B cell (primary cell): ENCODE data around the gene ITGA7. TPM values are rescaled to one million over a fixed set of nuclear protein-coding genes. Genes with fewer than 3 reads are reported as not detected.

Experiments used
- ATAC-seq: fragments of 200-7000 bp; cut with Tn5 transposase; one replicate; pipeline ENCODE4 v1.10.0; 2021; ENCODE audit warnings: low read depth, mild to moderate bottlenecking, moderate number of reproducible peaks, moderate library complexity
- CTCF ChIA-PET: fragments of 350-600 bp; sonication (Branson Sonifier 250); formaldehyde crosslinking; loops from one replicate; lab custom pipeline; 2021; ENCODE audit warnings: antibody characterized with exemption, inconsistent platforms; lab: Charles Lee
- POLR2A ChIA-PET: fragments of 350-600 bp; sonication (Branson Sonifier 250); formaldehyde crosslinking; loops from one replicate; lab custom pipeline; 2021; ENCODE audit warnings: antibody characterized with exemption; lab: Charles Lee
- DNase-seq: peaks from one replicate; pipeline ENCODE4 v3.0.0; 2013
- H2AFZ ChIP-seq: 2 replicates; pipeline ENCODE4 v1.6.1; 2012; ENCODE audit warnings: mild to moderate bottlenecking, low read depth, low read length; ENCODE audit not compliant: insufficient read depth, poor library complexity, severe bottlenecking
- H3K27ac ChIP-seq, 2 donors: 1 replicate in 1 of 2; 2 replicates in 1 of 2; pipeline ENCODE4 v1.5.1; 2012 to 2013; ENCODE audit warnings: low read length in 2 of 2, mild to moderate bottlenecking in 2 of 2, moderate library complexity in 1 of 2
- H3K27me3 ChIP-seq, 4 experiments: fragments of 200-600 bp in 1 of 4; sonication (generic) in 1 of 4; replicated peaks in 1 of 4; 1 replicate in 2 of 4; 2 replicates in 2 of 4; pipeline versions ENCODE4 v1.6.1 to v1.7.0; 2013 to 2016; ENCODE audit warnings: low read length in 3 of 4, mild to moderate bottlenecking in 2 of 4, mixed read lengths in 1 of 4, moderate library complexity in 1 of 4; ENCODE audit not compliant: insufficient read depth in 4 of 4, control insufficient read depth in 3 of 4; ENCODE audit errors: control extremely low read depth in 1 of 4
- H3K36me3 ChIP-seq, 2 experiments: replicated peaks in 1 of 2; 1 replicate in 1 of 2; 2 replicates in 1 of 2; pipeline versions ENCODE4 v1.6.1 to v1.7.1; 2013; ENCODE audit warnings: low read length in 1 of 2; ENCODE audit not compliant: insufficient read depth in 2 of 2, control insufficient read depth in 1 of 2; ENCODE audit errors: control extremely low read depth in 1 of 2, extremely low read depth in 1 of 2
- H3K4me1 ChIP-seq, 2 donors: fragments of 200-600 bp in 1 of 2; sonication (generic) in 1 of 2; 1 replicate in 1 of 2; 2 replicates in 1 of 2; pipeline versions ENCODE4 v1.5.1 to v1.6.1; 2013 to 2017; ENCODE audit warnings: low read length in 2 of 2; ENCODE audit not compliant: control insufficient read depth in 2 of 2, insufficient read depth in 2 of 2
- H3K4me2 ChIP-seq: replicated peaks from 2 replicates; pipeline ENCODE3; 2012; ENCODE audit warnings: mild to moderate bottlenecking, low read depth, low read length; ENCODE audit not compliant: poor library complexity, severe bottlenecking
- H3K4me3 ChIP-seq, 5 experiments: fragments of 200-600 bp in 1 of 5; sonication (generic) in 1 of 5; 1 replicate in 3 of 5; 2 replicates in 2 of 5; pipeline versions ENCODE4 v1.5.1 to v1.7.0; 2011 to 2016; ENCODE audit warnings: low read length in 4 of 5, mild to moderate bottlenecking in 4 of 5, low read depth in 2 of 5, control low read depth in 1 of 5, moderate library complexity in 1 of 5; ENCODE audit not compliant: insufficient read depth in 1 of 5; ENCODE audit errors: control extremely low read depth in 1 of 5, extremely low read depth in 1 of 5
- H3K79me2 ChIP-seq: fragments of 200-600 bp; sonication (generic); one replicate; pipeline ENCODE4 v1.6.0; 2016; ENCODE audit warnings: low read length; ENCODE audit not compliant: control insufficient read depth, insufficient read depth
- H3K9ac ChIP-seq: fragments of 200-600 bp; sonication (generic); 2 replicates; pipeline ENCODE4 v1.6.1; 2017; ENCODE audit warnings: mild to moderate bottlenecking, low read length, moderate library complexity
- H3K9me3 ChIP-seq, 3 donors: one replicate each; pipeline versions ENCODE4 v1.6.1 to v1.7.1; 2013; ENCODE audit warnings: low read length in 2 of 3; ENCODE audit not compliant: control insufficient read depth in 2 of 3, insufficient read depth in 1 of 3; ENCODE audit errors: control extremely low read depth in 1 of 3
- H4K20me1 ChIP-seq: 2 replicates; pipeline ENCODE4 v1.6.0; 2012; ENCODE audit warnings: mild to moderate bottlenecking, low read length; ENCODE audit not compliant: insufficient read depth, control insufficient read depth, poor library complexity, severe bottlenecking
- H3K27ac Mint-ChIP-seq: one replicate; pipeline ENCODE4 v1.8.0; 2021; ENCODE audit warnings: mixed read lengths
- H3K27me3 Mint-ChIP-seq: one replicate; pipeline ENCODE4 v1.8.0; 2021; ENCODE audit warnings: mixed read lengths
- H3K4me1 Mint-ChIP-seq: one replicate; pipeline ENCODE4 v1.8.0; 2021; ENCODE audit warnings: mixed read lengths
- H3K4me3 Mint-ChIP-seq: one replicate; pipeline ENCODE4 v1.8.0; 2021; ENCODE audit warnings: mixed read lengths
- H3K9me3 Mint-ChIP-seq: one replicate; pipeline ENCODE4 v1.8.0; 2022; ENCODE audit warnings: mixed read lengths; ENCODE audit not compliant: insufficient read depth
- EZH2 ChIP-seq: IDR thresholded peaks from 2 replicates; pipeline ENCODE4 v1.6.1; 2012; ENCODE audit warnings: borderline replicate concordance, low read depth, mild to moderate bottlenecking, moderate library complexity, low read length; ENCODE audit not compliant: insufficient read depth, poor library complexity, severe bottlenecking
- WGBS: methylation state at CpG from one replicate; pipeline ENCODE4 v1.1.5; 2013; ENCODE audit warnings: missing lambda C conversion rate; ENCODE audit not compliant: insufficient coverage; 5-methylcytosine and 5-hydroxymethylcytosine counted together
- intact Hi-C: fragments of 100-400 bp; cut with micrococcal nuclease; formaldehyde crosslinking; loops from one replicate; pipeline ENCODE4 v1.10.0; 2022
- polyA plus RNA-seq: library from polyadenylated mRNA; depleted of rRNA; stranded (reverse); fragments of >200 nt; gene quantifications from 2 replicates; pipeline ENCODE4 v1.2.3, GENCODE V29; 2012
- total RNA-seq, 2 donors: library from RNA; stranded (reverse); fragments of 120-200 nt in 1 of 2; gene quantifications; 1 replicate in 1 of 2; 2 replicates in 1 of 2; pipeline versions ENCODE4 v1.2.3 to v1.2.4, GENCODE V29; 2013 to 2022
- TF ChIP-seq, protein P1 (sequence below): fragments of 200-600 bp; IDR thresholded peaks from one replicate; pipeline ENCODE4 v1.8.0; 2022; ENCODE audit warnings: antibody characterized with exemption, mild to moderate bottlenecking

ITGA7 gene
- total and polyA plus RNA-seq, 2 donors (not counting 1 experiment from before 2014, with no cell fraction given), result 2.4 to 3.3 TPM

GRCh38 chr12:55698241-55698955 is 9.3 kb downstream of the ITGA7 start:
- Histone ChIP-seq H3K27me3 (peaks cover 0 to 3% (median 0%) of the 10 kb centered on the region in 4 experiments), H3K9ac (no peak overlapping the region), H3K9me3 (no peaks in the 10 kb centered on the region), H3K4me1 (no peaks in the 10 kb centered on the region), H3K4me2 (no peak overlapping the region), H2AFZ (no peak overlapping the region), H4K20me1 (no peaks in the 10 kb centered on the region), H3K36me3 (no peaks in the 10 kb centered on the region), H3K4me3 (no peak overlapping the region), H3K79me2 (no peaks in the 10 kb centered on the region), H3K27ac (no peak overlapping the region)
- H3K27ac Mint-ChIP-seq, result no peak overlapping the region
- ATAC-seq, result no peak
- no peak for TF ChIP-seq EZH2
- TF ChIP-seq, protein P1, sequence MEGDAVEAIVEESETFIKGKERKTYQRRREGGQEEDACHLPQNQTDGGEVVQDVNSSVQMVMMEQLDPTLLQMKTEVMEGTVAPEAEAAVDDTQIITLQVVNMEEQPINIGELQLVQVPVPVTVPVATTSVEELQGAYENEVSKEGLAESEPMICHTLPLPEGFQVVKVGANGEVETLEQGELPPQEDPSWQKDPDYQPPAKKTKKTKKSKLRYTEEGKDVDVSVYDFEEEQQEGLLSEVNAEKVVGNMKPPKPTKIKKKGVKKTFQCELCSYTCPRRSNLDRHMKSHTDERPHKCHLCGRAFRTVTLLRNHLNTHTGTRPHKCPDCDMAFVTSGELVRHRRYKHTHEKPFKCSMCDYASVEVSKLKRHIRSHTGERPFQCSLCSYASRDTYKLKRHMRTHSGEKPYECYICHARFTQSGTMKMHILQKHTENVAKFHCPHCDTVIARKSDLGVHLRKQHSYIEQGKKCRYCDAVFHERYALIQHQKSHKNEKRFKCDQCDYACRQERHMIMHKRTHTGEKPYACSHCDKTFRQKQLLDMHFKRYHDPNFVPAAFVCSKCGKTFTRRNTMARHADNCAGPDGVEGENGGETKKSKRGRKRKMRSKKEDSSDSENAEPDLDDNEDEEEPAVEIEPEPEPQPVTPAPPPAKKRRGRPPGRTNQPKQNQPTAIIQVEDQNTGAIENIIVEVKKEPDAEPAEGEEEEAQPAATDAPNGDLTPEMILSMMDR, result no peak
- whole genome bisulfite sequencing, result 90% methylated on average over 10 of the region's 16 CpGs
- ChIA-PET POLR2A (no interaction called here), CTCF (no interaction called here)
- intact Hi-C loops, result no loop called here
- H3K9me3 Mint-ChIP-seq, result no peaks in the 10 kb centered on the region
- no peaks in the 10 kb centered on the region for H3K4me1 Mint-ChIP-seq
- H3K27me3 Mint-ChIP-seq, result no peaks in the 10 kb centered on the region
- DNase-seq, result no peak
- no peak overlapping the region for H3K4me3 Mint-ChIP-seq

DNA sequence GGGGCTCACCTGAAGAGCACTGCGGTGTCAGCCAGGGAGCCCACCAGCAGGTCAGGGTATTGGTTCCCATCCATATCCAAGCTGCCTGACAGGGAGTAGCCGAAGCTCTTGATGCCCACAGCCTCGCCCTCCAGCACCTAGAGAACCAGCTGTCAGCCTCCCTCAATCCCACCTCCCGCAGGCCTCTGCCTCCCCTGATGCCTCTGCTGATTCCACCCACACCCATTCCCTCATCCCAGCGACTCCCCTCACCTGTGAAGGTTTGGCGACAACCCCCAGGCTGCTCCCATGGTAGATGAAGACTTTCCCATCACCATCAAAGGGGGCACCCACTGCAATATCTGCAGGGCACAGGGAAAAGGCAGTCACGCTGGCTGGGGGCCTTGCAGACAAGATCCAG is 10.0 kb downstream of the ITGA7 start:
- peaks cover 0 to 3% (median 0%) of the 10 kb centered on the region in 4 experiments for H3K27me3 ChIP-seq
- H3K27ac ChIP-seq, result no peak overlapping the region
- Mint-ChIP-seq H3K4me1 (no peaks in the 10 kb centered on the region), H3K4me3 (no peak overlapping the region), H3K9me3 (no peaks in the 10 kb centered on the region), H3K27me3 (no peaks in the 10 kb centered on the region), H3K27ac (no peak overlapping the region)
- intact Hi-C loops, result no loop called here
- no peak overlapping the region for H3K4me3 ChIP-seq
- H3K36me3 ChIP-seq, result no peaks in the 10 kb centered on the region
- WGBS, result 89% methylated on average over 5 of the region's 7 CpGs
- H3K9ac ChIP-seq, result no peak overlapping the region
- H3K4me1 ChIP-seq, result no peaks in the 10 kb centered on the region
- no peaks in the 10 kb centered on the region for H3K9me3 ChIP-seq
- ChIA-PET POLR2A (no interaction called here), CTCF (no interaction called here)
- no peaks in the 10 kb centered on the region for H3K79me2 ChIP-seq
- TF ChIP-seq EZH2, result no peak
- TF ChIP-seq, protein P1, result no peak
- H2AFZ ChIP-seq, result no peak overlapping the region
- DNase-seq (no peak), ATAC-seq (no peak)
- H4K20me1 ChIP-seq, result no peaks in the 10 kb centered on the region
- no peak overlapping the region for H3K4me2 ChIP-seq
